ENCODE results near the gene ARMC12. TPM values are rescaled to one million over a fixed set of nuclear protein-coding genes. Genes with fewer than 3 reads are reported as not detected.

The ARMC12 gene
- total and polyA plus RNA-seq, 2 of the 13 experiments (the other 11 are each of a cell fraction or from before 2014, with no cell fraction given): 1.3 TPM; not detected in 1

DNA sequence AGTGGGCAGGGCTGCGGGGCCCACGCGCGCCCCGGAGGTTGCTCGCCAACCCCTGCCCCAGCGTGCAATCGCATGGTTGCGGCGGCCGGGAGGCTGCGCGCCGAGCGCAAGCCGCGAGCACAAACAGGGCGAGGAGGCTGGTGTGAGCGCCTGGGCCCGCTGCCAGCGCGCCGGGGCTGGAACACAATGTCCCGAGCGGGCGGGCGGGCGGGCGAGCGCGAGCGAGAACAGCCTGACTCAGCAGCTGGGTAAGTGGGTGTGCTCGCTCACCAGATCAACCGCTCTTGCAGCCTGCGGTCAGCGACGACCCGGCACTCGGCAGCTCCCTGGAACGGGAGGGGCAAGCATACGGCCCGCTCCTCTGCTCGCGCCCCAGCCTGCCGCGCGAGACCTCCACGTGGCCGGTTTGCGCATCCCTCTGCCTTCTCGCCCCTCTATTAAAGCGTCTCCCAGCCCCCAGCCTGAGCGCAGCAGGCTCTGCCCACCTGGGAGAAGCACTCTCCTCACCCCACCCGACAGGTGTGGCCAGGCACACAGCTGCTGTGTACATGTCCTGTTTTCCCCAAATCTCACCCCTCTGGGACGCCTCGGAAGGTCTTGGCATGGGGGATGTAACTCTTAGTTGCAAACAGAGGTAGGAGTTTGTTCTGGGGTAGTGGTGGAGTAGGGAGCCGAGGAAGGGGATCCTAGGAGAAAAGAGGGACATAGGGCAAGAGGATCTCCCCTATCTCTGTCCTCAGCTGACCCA is 8.7 kb upstream of the ARMC12 start (continued):
- TF ChIP-seq MIER2 (CRISPR knock-in tag; IDR thresholded peaks at IDR 0.05): no peak
- TF ChIP-seq, protein P1, sequence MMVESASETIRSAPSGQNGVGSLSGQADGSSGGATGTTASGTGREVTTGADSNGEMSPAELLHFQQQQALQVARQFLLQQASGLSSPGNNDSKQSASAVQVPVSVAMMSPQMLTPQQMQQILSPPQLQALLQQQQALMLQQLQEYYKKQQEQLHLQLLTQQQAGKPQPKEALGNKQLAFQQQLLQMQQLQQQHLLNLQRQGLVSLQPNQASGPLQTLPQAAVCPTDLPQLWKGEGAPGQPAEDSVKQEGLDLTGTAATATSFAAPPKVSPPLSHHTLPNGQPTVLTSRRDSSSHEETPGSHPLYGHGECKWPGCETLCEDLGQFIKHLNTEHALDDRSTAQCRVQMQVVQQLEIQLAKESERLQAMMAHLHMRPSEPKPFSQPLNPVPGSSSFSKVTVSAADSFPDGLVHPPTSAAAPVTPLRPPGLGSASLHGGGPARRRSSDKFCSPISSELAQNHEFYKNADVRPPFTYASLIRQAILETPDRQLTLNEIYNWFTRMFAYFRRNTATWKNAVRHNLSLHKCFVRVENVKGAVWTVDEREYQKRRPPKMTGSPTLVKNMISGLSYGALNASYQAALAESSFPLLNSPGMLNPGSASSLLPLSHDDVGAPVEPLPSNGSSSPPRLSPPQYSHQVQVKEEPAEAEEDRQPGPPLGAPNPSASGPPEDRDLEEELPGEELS (CRISPR knock-in tag; IDR thresholded peaks at IDR 0.05): no peak
- TF ChIP-seq, protein P2, sequence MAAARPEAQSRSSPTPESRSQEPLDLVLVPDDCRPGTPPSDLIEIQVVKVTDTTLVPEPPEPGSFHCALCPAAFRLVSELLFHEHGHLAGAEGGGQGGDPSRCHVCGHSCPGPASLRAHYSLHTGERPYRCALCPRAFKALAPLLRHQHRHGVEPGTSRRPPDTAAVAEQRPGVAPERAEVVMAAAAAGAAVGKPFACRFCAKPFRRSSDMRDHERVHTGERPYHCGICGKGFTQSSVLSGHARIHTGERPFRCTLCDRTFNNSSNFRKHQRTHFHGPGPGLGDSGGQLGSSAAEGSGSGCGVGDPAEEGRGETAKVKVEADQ (CRISPR knock-in tag; IDR thresholded peaks at IDR 0.05; ENCODE audit: borderline replicate concordance): peak; percentile 43; the same call in 1 of the 2 replicates
- TF ChIP-seq MEF2D (CRISPR knock-in tag; IDR thresholded peaks at IDR 0.05): no peak
- no peak for TF ChIP-seq ATF7 (IDR thresholded peaks at IDR 0.05)
- TF ChIP-seq ATF7 (CRISPR knock-in tag; IDR thresholded peaks at IDR 0.05): no peak
- peak; percentile 43; the same call in 1 of the 2 replicates for TF ChIP-seq BRD4 (CRISPR knock-in tag; IDR thresholded peaks at IDR 0.05)
- TF ChIP-seq ZNF3 (CRISPR knock-in tag; IDR thresholded peaks at IDR 0.05): no peak
- TF ChIP-seq, protein P3, sequence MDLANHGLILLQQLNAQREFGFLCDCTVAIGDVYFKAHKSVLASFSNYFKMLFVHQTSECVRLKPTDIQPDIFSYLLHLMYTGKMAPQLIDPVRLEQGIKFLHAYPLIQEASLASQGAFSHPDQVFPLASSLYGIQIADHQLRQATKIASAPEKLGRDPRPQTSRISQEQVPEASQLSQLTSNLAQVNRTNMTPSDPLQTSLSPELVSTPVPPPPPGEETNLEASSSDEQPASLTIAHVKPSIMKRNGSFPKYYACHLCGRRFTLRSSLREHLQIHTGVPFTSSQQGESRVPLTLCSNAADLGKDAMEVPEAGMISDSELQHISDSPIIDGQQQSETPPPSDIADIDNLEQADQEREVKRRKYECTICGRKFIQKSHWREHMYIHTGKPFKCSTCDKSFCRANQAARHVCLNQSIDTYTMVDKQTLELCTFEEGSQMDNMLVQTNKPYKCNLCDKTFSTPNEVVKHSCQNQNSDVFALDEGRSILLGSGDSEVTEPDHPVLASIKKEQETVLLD (CRISPR knock-in tag; IDR thresholded peaks at IDR 0.05; ENCODE audit: low read depth): peak; percentile 25; the same call in 1 of the 2 replicates
- TF ChIP-seq SMARCE1 (IDR thresholded peaks at IDR 0.05; ENCODE audit: borderline replicate concordance): no peak
- TF ChIP-seq TSC22D2 (CRISPR knock-in tag; IDR thresholded peaks at IDR 0.05; ENCODE audit: borderline replicate concordance): no peak
- TF ChIP-seq STAT5B (CRISPR knock-in tag; IDR thresholded peaks at IDR 0.05): no peak
- no peak for TF ChIP-seq CAMTA2 (CRISPR knock-in tag; IDR thresholded peaks at IDR 0.05; ENCODE audit: borderline replicate concordance)
- TF ChIP-seq AGO2 (optimal IDR thresholded peaks at IDR 0.05; ENCODE audit: low read depth, low read length): peak; percentile 4
- no peak for TF ChIP-seq TRIM22 (IDR thresholded peaks at IDR 0.05)
- 0 out of 2 replicates have a peak, but pooled peaks have one; percentile 90 for TF ChIP-seq FOXO4 (CRISPR knock-in tag; conservative IDR thresholded peaks at IDR 0.05)
- TF ChIP-seq MYC (CRISPR knock-in tag; IDR thresholded peaks at IDR 0.05; ENCODE audit: borderline replicate concordance): peak; percentile 87
- TF ChIP-seq GFI1 (CRISPR knock-in tag; IDR thresholded peaks at IDR 0.05; ENCODE audit: borderline replicate concordance): peak; percentile 77
- peak; percentile 64; the same call in 1 of the 2 replicates for TF ChIP-seq KAT7 (CRISPR knock-in tag; IDR thresholded peaks at IDR 0.05; ENCODE audit: borderline replicate concordance)
- TF ChIP-seq, protein P4, sequence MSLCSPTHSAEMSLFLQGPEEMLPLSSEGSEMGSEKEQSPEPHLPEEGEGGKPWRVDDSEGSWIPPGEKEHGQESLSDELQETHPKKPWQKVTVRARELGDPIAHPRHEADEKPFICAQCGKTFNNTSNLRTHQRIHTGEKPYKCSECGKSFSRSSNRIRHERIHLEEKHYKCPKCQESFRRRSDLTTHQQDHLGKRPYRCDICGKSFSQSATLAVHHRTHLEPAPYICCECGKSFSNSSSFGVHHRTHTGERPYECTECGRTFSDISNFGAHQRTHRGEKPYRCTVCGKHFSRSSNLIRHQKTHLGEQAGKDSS (CRISPR knock-in tag; IDR thresholded peaks at IDR 0.05; ENCODE audit: borderline replicate concordance, low read depth): no peak; the same call in 1 of the 2 replicates
- TF ChIP-seq SRSF9 (IDR thresholded peaks at IDR 0.05; ENCODE audit: borderline replicate concordance, insufficient read depth, low read depth, low read length, poor library complexity, severe bottlenecking): no peak

All from HepG2 (cell line).